Stimulated activated CD4-positive, alpha-beta T cell treated with anti-CD3 and anti-CD28 coated beads, TNF-alpha, amount 100 ng/mL, for 1 hour (primary cell): ENCODE results near the gene DKK3.

Experiments
- DNase-seq, 3 donors: peaks; one replicate each; pipeline ENCODE4 v3.0.0-alpha.2; 2020; ENCODE audit warnings: low read depth in 3 of 3, low spot score in 1 of 3

The DKK3 gene

GRCh38 chr11:11946878-11947277, 61.5 kb downstream of the DKK3 start:
- DNase-seq, result no peak

GRCh38 chr11:11946180-11946579, 62.2 kb downstream of the DKK3 start:
- DNase-seq, result no peak

- DNase-seq, result no peak
These were observed 64.0 kb downstream of the DKK3 start for GRCh38 chr11:11944444-11944843.

GRCh38 chr11:11942668-11943067, 65.8 kb downstream of the DKK3 start:
- no peak for DNase-seq

GRCh38 chr11:11940551-11940950, 67.9 kb downstream of the DKK3 start:
- DNase-seq, result no peak

GRCh38 chr11:11937957-11938356, 70.5 kb downstream of the DKK3 start:
- DNase-seq, result no peak

GRCh38 chr11:11937433-11937832, 71.0 kb downstream of the DKK3 start:
- no peak for DNase-seq

DNA sequence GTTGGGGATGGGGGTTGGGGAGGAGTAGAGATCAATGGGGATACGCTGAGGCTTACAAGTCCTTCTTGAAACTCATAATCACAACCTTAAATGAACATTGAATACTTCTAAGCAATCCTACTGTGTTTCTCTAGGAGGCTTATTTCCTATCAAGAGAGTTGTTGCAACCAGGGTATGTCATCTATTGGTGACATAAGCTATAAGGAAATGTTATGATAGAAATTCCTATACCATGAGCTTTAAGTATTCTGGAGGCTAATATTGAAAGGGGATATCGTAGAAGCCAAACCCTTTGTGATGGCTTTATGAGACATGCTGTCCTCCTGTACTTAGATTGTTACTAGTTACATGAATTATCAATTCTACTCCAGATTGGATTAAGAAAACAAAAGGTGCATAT, 72.9 kb downstream of the DKK3 start:
- DNase-seq, result no peak

GRCh38 chr11:11931461-11932055, 76.9 kb downstream of the DKK3 start:
- no peak for DNase-seq

GRCh38 chr11:11929920-11930319, 78.5 kb downstream of the DKK3 start:
- no peak for DNase-seq

GRCh38 chr11:11923828-11924227, 84.6 kb downstream of the DKK3 start:
- no peak for DNase-seq

- DNase-seq, result no peak
These were observed 91.4 kb downstream of the DKK3 start for GRCh38 chr11:11916981-11917399.

GRCh38 chr11:11915625-11916024, 92.8 kb downstream of the DKK3 start:
- no peak for DNase-seq

DNA sequence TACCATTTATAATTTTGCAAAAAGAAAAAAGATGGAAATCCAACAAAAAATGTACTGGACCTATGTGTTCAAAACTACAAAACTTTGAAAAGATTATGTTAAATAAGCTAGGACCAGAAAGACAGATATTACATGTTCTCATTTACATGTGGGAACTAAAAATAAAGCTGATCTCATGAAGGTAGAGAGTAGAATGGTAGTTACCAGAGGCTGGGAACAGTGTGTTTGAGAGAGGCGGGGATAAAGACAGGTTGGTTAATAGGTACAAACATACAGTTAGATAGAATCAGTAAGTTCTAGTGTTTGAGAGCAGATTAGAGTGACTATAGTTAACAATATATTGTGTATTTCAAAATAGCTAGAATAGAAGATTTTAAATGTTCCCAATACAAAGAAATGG, 95.0 kb downstream of the DKK3 start:
- no peak for DNase-seq
